HepG2 (cell line): ENCODE data around the gene FGF14. TPM values are rescaled to one million over a fixed set of nuclear protein-coding genes. Genes with fewer than 3 reads are reported as not detected.

Source experiments
- ATAC-seq: fragments of 200-7000 bp; cut with Tn5 transposase; 3 replicates; pipeline ENCODE4 v1.9.1; 2020; ENCODE audit warnings: mild to moderate bottlenecking, moderate library complexity
- BruUV-seq: library from RNA; stranded (reverse); fragments of 400-500 nt; replicated peaks from 2 replicates; lab custom pipeline; 2021; lab: Mats Ljungman, UMichigan
- CTCF ChIA-PET: fragments of 300-600 bp; formaldehyde crosslinking; extraction: SDS; loops from one replicate; lab custom pipeline; 2021; ENCODE audit warnings: low total read pairs, inconsistent platforms, low intra/inter-chr PET ratio; lab: Yijun Ruan, JAX
- POLR2A ChIA-PET: fragments of 350-600 bp; sonication (Branson Sonifier 250); formaldehyde crosslinking; loops from one replicate; lab custom pipeline; 2020; ENCODE audit warnings: antibody characterized with exemption, inconsistent platforms; lab: Yijun Ruan, JAX
- DNase-seq: peaks from one replicate; pipeline ENCODE4 v3.0.0-alpha.2; 2015; ENCODE audit warnings: low spot score
- FAIRE-seq: peaks from 3 replicates; lab custom pipeline; 2011; peaks lifted over from hg19 to GRCh38; lab: Jason Lieb, UNC
- H2AFZ ChIP-seq: one replicate; pipeline ENCODE4 v1.6.1; 2011; ENCODE audit warnings: low read length, inconsistent platforms
- H3K27ac ChIP-seq: fragments of 300-600 bp; 3 replicates; pipeline ENCODE4 v1.8.0; 2011; ENCODE audit warnings: mixed run types, mild to moderate bottlenecking, mixed read lengths, low read length, inconsistent platforms; ENCODE audit not compliant: insufficient read depth; ENCODE audit errors: extremely low read length
- H3K27me3 ChIP-seq, 2 experiments: fragments of 200-600 bp in 1 of 2; 2 replicates in 1 of 2; 3 replicates in 1 of 2; pipeline versions ENCODE4 v1.6.0 to v1.8.0; 2011; ENCODE audit warnings: low read length in 2 of 2, mild to moderate bottlenecking in 2 of 2, moderate library complexity in 2 of 2, inconsistent platforms in 1 of 2; ENCODE audit not compliant: insufficient read depth in 2 of 2, control insufficient read depth in 1 of 2
- H3K36me3 ChIP-seq, 2 experiments: fragments of 200-600 bp in 1 of 2; replicated peaks in 1 of 2; 2 replicates in 1 of 2; 3 replicates in 1 of 2; pipeline versions ENCODE4 v1.5.1 to v1.8.0; 2011; ENCODE audit warnings: low read length in 2 of 2, inconsistent platforms in 1 of 2; ENCODE audit not compliant: insufficient read depth in 2 of 2, control insufficient read depth in 1 of 2
- H3K4me1 ChIP-seq: 2 replicates; pipeline ENCODE4 v1.5.1; 2012; ENCODE audit warnings: low read length, inconsistent platforms; ENCODE audit not compliant: insufficient read depth
- H3K4me2 ChIP-seq: 2 replicates; pipeline ENCODE4 v1.6.0; 2011; ENCODE audit warnings: low read depth, low read length, inconsistent platforms
- H3K4me3 ChIP-seq, 3 experiments: fragments of 200-600 bp in 1 of 3; sonication (generic), shearing (Covaris generic) in 1 of 3; replicated peaks in 1 of 3; 2 replicates each; pipeline ENCODE4 v1.5.1; 2011 to 2016; ENCODE audit warnings: low read length in 3 of 3, inconsistent platforms in 2 of 3, low read depth in 2 of 3, mild to moderate bottlenecking in 2 of 3, control low read depth in 1 of 3, mixed read lengths in 1 of 3; ENCODE audit not compliant: insufficient read depth in 1 of 3
- H3K79me2 ChIP-seq: one replicate; pipeline ENCODE4 v1.6.1; 2011; ENCODE audit warnings: low read length, inconsistent platforms; ENCODE audit not compliant: insufficient read depth
- H3K9ac ChIP-seq: 2 replicates; pipeline ENCODE4 v1.6.0; 2011; ENCODE audit warnings: mild to moderate bottlenecking, low read depth, low read length, inconsistent platforms; ENCODE audit not compliant: insufficient read depth
- H3K9me3 ChIP-seq: 2 replicates; pipeline ENCODE4 v1.5.1; 2012; ENCODE audit warnings: mild to moderate bottlenecking, low read length
- H4K20me1 ChIP-seq: 2 replicates; pipeline ENCODE4 v1.6.0; 2011; ENCODE audit warnings: inconsistent platforms, mild to moderate bottlenecking, low read length, moderate library complexity; ENCODE audit not compliant: insufficient read depth
- ARID3A ChIP-seq: IDR thresholded peaks from 2 replicates; pipeline ENCODE4 v1.6.1; 2012; ENCODE audit warnings: low read depth, low read length, improper control_type of control experiment
- BRD4 ChIP-seq: sonication (generic); formaldehyde crosslinking; IDR thresholded peaks from 2 replicates; pipeline ENCODE4 v1.4.0; 2020; ENCODE audit warnings: missing genetic modification reagents
- FOXJ3 ChIP-seq: sonication (generic); formaldehyde crosslinking; IDR thresholded peaks from 2 replicates; pipeline ENCODE4 v1.4.0; 2020; ENCODE audit warnings: missing genetic modification reagents, mild to moderate bottlenecking, borderline replicate concordance
- GLI4 ChIP-seq: sonication (generic); formaldehyde crosslinking; IDR thresholded peaks from 2 replicates; pipeline ENCODE4 v1.5.1; 2020; ENCODE audit warnings: missing genetic modification reagents, mild to moderate bottlenecking, moderate library complexity, borderline replicate concordance
- KMT2B ChIP-seq: IDR thresholded peaks from 2 replicates; pipeline ENCODE4 v1.6.1; 2016; ENCODE audit warnings: missing genetic modification reagents, missing compliant biosample characterization
- MXD1 ChIP-seq: sonication (generic); formaldehyde crosslinking; IDR thresholded peaks from 2 replicates; pipeline ENCODE4 v1.4.0; 2020; ENCODE audit warnings: mild to moderate bottlenecking, missing genetic modification reagents
- MYNN ChIP-seq: sonication (generic); formaldehyde crosslinking; IDR thresholded peaks from 2 replicates; pipeline ENCODE4 v1.4.0; 2020; ENCODE audit warnings: mild to moderate bottlenecking, low read depth, missing genetic modification reagents
- NCOA2 ChIP-seq: sonication (generic); formaldehyde crosslinking; IDR thresholded peaks from 2 replicates; pipeline ENCODE4 v1.8.0; 2022; ENCODE audit warnings: inconsistent platforms
- SAFB2 ChIP-seq: sonication (generic); formaldehyde crosslinking; IDR thresholded peaks from 2 replicates; pipeline ENCODE4 v1.5.1; 2020; ENCODE audit warnings: missing genetic modification reagents, low read depth, mild to moderate bottlenecking, borderline replicate concordance
- SMC3 ChIP-seq: IDR thresholded peaks from 2 replicates; pipeline ENCODE4 v1.6.1; 2011; ENCODE audit warnings: low read length, improper control_type of control experiment
- SRSF4 ChIP-seq: fragments of 200-400 bp; formaldehyde crosslinking; IDR thresholded peaks from one replicate; pipeline ENCODE4 v1.6.1; 2018; ENCODE audit warnings: mild to moderate bottlenecking, low read depth, low read length, moderate library complexity; ENCODE audit not compliant: poor library complexity, severe bottlenecking
- ZEB1 ChIP-seq: IDR thresholded peaks from 2 replicates; pipeline ENCODE4 v1.6.1; 2012; ENCODE audit warnings: mild to moderate bottlenecking, low read depth, inconsistent platforms; ENCODE audit not compliant: insufficient replicate concordance
- ZNF292 ChIP-seq: sonication (generic); formaldehyde crosslinking; IDR thresholded peaks from 2 replicates; pipeline ENCODE4 v1.8.1; 2022; ENCODE audit warnings: mild to moderate bottlenecking, low read depth, missing genetic modification reagents, borderline replicate concordance
- ZNF562 ChIP-seq: sonication (generic); formaldehyde crosslinking; IDR thresholded peaks from 2 replicates; pipeline ENCODE4 v1.8.0; 2022; ENCODE audit warnings: missing genetic modification reagents, borderline replicate concordance
- ZNF563 ChIP-seq: sonication (generic); formaldehyde crosslinking; IDR thresholded peaks from 2 replicates; pipeline ENCODE4 v1.8.0; 2022; ENCODE audit warnings: mild to moderate bottlenecking, moderate library complexity, missing genetic modification reagents
- ZNF720 ChIP-seq: sonication (generic); formaldehyde crosslinking; IDR thresholded peaks from 2 replicates; pipeline ENCODE4 v1.4.0; 2020; ENCODE audit warnings: missing genetic modification reagents
- ZNF761 ChIP-seq: sonication (generic); formaldehyde crosslinking; conservative IDR thresholded peaks from 2 replicates; pipeline ENCODE4 v1.4.0; 2020; ENCODE audit warnings: mild to moderate bottlenecking, missing genetic modification reagents
- ZNF772 ChIP-seq: sonication (generic); formaldehyde crosslinking; IDR thresholded peaks from 2 replicates; pipeline ENCODE4 v1.5.0; 2020; ENCODE audit warnings: mild to moderate bottlenecking, missing genetic modification reagents
- ZSCAN21 ChIP-seq: sonication (generic); formaldehyde crosslinking; IDR thresholded peaks from 2 replicates; pipeline ENCODE4 v1.8.0; 2022; ENCODE audit warnings: mild to moderate bottlenecking, missing genetic modification reagents, moderate library complexity, borderline replicate concordance
- WGBS: methylation state at CpG from one replicate; pipeline ENCODE4 v1.1.6; 2017; ENCODE audit warnings: low lambda C conversion rate; 5-methylcytosine and 5-hydroxymethylcytosine counted together
- in situ Hi-C: cut with HindIII; loops from 2 replicates; pipeline ENCODE4 v1.10.0; 2017; ENCODE audit warnings: low pct_unique_long_range_greater_than_20kb; ENCODE audit not compliant: extremely low pct_ligation_motif_present
- intact Hi-C: fragments of 100-400 bp; cut with micrococcal nuclease; formaldehyde crosslinking; loops from one replicate; pipeline ENCODE4 v1.10.0; 2022; ENCODE audit not compliant: unreplicated experiment
- polyA plus RNA-seq, 8 experiments: library from polyadenylated mRNA; depleted of rRNA in 3 of 8; stranded (reverse) in 7 of 8; unstranded in 1 of 8; fragments of >200 nt; fragmentation: Illumina TruSeq in 4 of 8; extraction: Trizol in 4 of 8; gene quantifications; 2 replicates each; pipeline versions ENCODE4 v1.2.1 to v1.2.3, GENCODE V29; 2011 to 2016; ENCODE audit warnings: low read depth in 4 of 8, missing spikeins in 1 of 8, mixed read lengths in 1 of 8; ENCODE audit not compliant: insufficient read depth in 1 of 8
- total RNA-seq, 5 experiments: library from RNA; depleted of rRNA; stranded (reverse); fragments of >200 nt; fragmentation: Illumina TruSeq; extraction: Trizol; gene quantifications; 2 replicates each; pipeline ENCODE4 v1.2.3, GENCODE V29; 2016; ENCODE audit warnings: low read depth in 1 of 5
- TF ChIP-seq, protein P1 (sequence below): sonication (generic); formaldehyde crosslinking; IDR thresholded peaks from 2 replicates; pipeline ENCODE4 v1.4.0; 2020; ENCODE audit warnings: mild to moderate bottlenecking, missing genetic modification reagents

Gene FGF14
- total and polyA plus RNA-seq, 2 of the 13 experiments (the other 11 are each of a cell fraction or from before 2014, with no cell fraction given) = not detected

- CTCF ChIA-PET = no interaction called here
- DNase-seq (no peak), ATAC-seq (no peak), FAIRE-seq (no peak)
- Histone ChIP-seq H3K4me1 (no peaks in the 10 kb centered on the region), H3K9me3 (no peaks in the 10 kb centered on the region), H2AFZ (no peak overlapping the region), H3K4me2 (no peak overlapping the region), H3K4me3 (no peak overlapping the region), H3K79me2 (no peaks in the 10 kb centered on the region), H3K36me3 (no peaks in the 10 kb centered on the region), H4K20me1 (no peaks in the 10 kb centered on the region), H3K27me3 (no peaks in the 10 kb centered on the region), H3K9ac (no peak overlapping the region), H3K27ac (no peak overlapping the region)
- in situ Hi-C loops (loop anchor here (25.0 kb wide), 1 partner anchor 767 kb away; no protein-coding TSS in a partner anchor), intact Hi-C loops (no loop called here)
- 7% methylated on average over 1 of the region's 1 CpG for WGBS
- no TSS peak for BruUV-seq
- POLR2A ChIA-PET = no interaction called here
- TF ChIP-seq ZNF772 (CRISPR knock-in tag) (no peak), ZEB1 (no peak), SRSF4 (no peak), ZNF562 (CRISPR knock-in tag) (no peak), ZNF761 (CRISPR knock-in tag) (no peak), MYNN (CRISPR knock-in tag) (no peak), FOXJ3 (CRISPR knock-in tag) (no peak), ZNF292 (no peak), SAFB2 (CRISPR knock-in tag) (no peak), BRD4 (CRISPR knock-in tag) (no peak), NCOA2 (CRISPR knock-in tag) (no peak), ARID3A (no peak), KMT2B (CRISPR knock-in tag) (no peak), ZNF720 (CRISPR knock-in tag) (no peak), ZNF563 (no peak), SMC3 (no peak), ZSCAN21 (CRISPR knock-in tag) (no peak), GLI4 (no peak), MXD1 (CRISPR knock-in tag) (no peak)
- TF ChIP-seq, protein P1, sequence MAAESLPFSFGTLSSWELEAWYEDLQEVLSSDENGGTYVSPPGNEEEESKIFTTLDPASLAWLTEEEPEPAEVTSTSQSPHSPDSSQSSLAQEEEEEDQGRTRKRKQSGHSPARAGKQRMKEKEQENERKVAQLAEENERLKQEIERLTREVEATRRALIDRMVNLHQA (CRISPR knock-in tag) = no peak
Observed at GRCh38 chr13:101795025-101795424, 606.8 kb downstream of the FGF14 start.
